Skeletal muscle satellite cell (primary cell): ENCODE results near the gene ATP10A.

ENCODE experiments used
- H3K27me3 ChIP-seq: 2 replicates; pipeline ENCODE4 v1.7.0; 2013; ENCODE audit warnings: low read length; ENCODE audit not compliant: control insufficient read depth, insufficient read depth
- H3K36me3 ChIP-seq: 2 replicates; pipeline ENCODE4 v1.7.0; 2013; ENCODE audit warnings: mild to moderate bottlenecking, control low read depth, low read length; ENCODE audit not compliant: insufficient read depth
- H3K4me1 ChIP-seq: 2 replicates; pipeline ENCODE4 v1.7.0; 2013; ENCODE audit warnings: low read length; ENCODE audit not compliant: control insufficient read depth, insufficient read depth
- H3K4me2 ChIP-seq: 2 replicates; pipeline ENCODE4 v1.7.0; 2013; ENCODE audit warnings: mild to moderate bottlenecking, low read length
- H3K4me3 ChIP-seq: 2 replicates; pipeline ENCODE4 v1.7.0; 2013; ENCODE audit warnings: low read length
- H3K9ac ChIP-seq: 2 replicates; pipeline ENCODE4 v1.7.0; 2013; ENCODE audit warnings: mild to moderate bottlenecking, low read depth, low read length, moderate library complexity
- H3K9me3 ChIP-seq: replicated peaks from 2 replicates; pipeline ENCODE4 v1.7.0; 2013; ENCODE audit warnings: mild to moderate bottlenecking, control low read depth, low read length

Gene ATP10A

GRCh38 chr15:25695875-25696760, 167.0 kb downstream of the ATP10A start:
- no peak overlapping the region for H3K4me3 ChIP-seq
- no peak overlapping the region for H3K9ac ChIP-seq
- H3K9me3 ChIP-seq = no peaks in the 10 kb centered on the region
- no peak overlapping the region for H3K4me2 ChIP-seq
- peaks cover 24% of the 10 kb centered on the region for H3K36me3 ChIP-seq
- peaks cover 12% of the 10 kb centered on the region for H3K4me1 ChIP-seq
- H3K27me3 ChIP-seq = no peaks in the 10 kb centered on the region

- Histone ChIP-seq H3K4me2 (no peak overlapping the region), H3K4me3 (no peak overlapping the region), H3K9ac (no peak overlapping the region), H3K4me1 (peaks cover 22% of the 10 kb centered on the region), H3K27me3 (no peaks in the 10 kb centered on the region), H3K9me3 (no peaks in the 10 kb centered on the region), H3K36me3 (peaks cover 20% of the 10 kb centered on the region)
Observed at GRCh38 chr15:25694823-25695312, 168.3 kb downstream of the ATP10A start.

- H3K4me2 ChIP-seq = no peak overlapping the region
- H3K9me3 ChIP-seq = no peaks in the 10 kb centered on the region
- no peak overlapping the region for H3K9ac ChIP-seq
- H3K36me3 ChIP-seq = peaks cover 20% of the 10 kb centered on the region
- no peaks in the 10 kb centered on the region for H3K27me3 ChIP-seq
- no peak overlapping the region for H3K4me3 ChIP-seq
- peaks cover 22% of the 10 kb centered on the region for H3K4me1 ChIP-seq
Observed at GRCh38 chr15:25694239-25694584, 168.9 kb downstream of the ATP10A start.

GRCh38 chr15:25693321-25694238, 169.5 kb downstream of the ATP10A start:
- Histone ChIP-seq H3K9ac (no peak overlapping the region), H3K27me3 (no peaks in the 10 kb centered on the region), H3K9me3 (no peaks in the 10 kb centered on the region), H3K4me2 (no peak overlapping the region), H3K4me3 (no peak overlapping the region), H3K4me1 (peaks cover 22% of the 10 kb centered on the region), H3K36me3 (peaks cover 20% of the 10 kb centered on the region)

GRCh38 chr15:25691544-25692430, 171.3 kb downstream of the ATP10A start:
- Histone ChIP-seq H3K27me3 (no peaks in the 10 kb centered on the region), H3K4me3 (peak overlapping the region; percentile 7), H3K4me2 (peak overlapping the region; percentile 65), H3K9me3 (no peaks in the 10 kb centered on the region), H3K4me1 (peaks cover 22% of the 10 kb centered on the region), H3K9ac (no peak overlapping the region), H3K36me3 (peaks cover 18% of the 10 kb centered on the region)

- H3K4me3 ChIP-seq = peak overlapping the region; percentile 25
- peaks cover 11% of the 10 kb centered on the region for H3K36me3 ChIP-seq
- H3K27me3 ChIP-seq = no peaks in the 10 kb centered on the region
- H3K4me1 ChIP-seq = peaks cover 22% of the 10 kb centered on the region
- no peaks in the 10 kb centered on the region for H3K9me3 ChIP-seq
- peak overlapping the region; percentile 65 for H3K4me2 ChIP-seq
- no peak overlapping the region for H3K9ac ChIP-seq
Observed at GRCh38 chr15:25690673-25691543, 172.2 kb downstream of the ATP10A start.

- H3K4me1 ChIP-seq = peaks cover 32% of the 10 kb centered on the region
- no peak overlapping the region for H3K9ac ChIP-seq
- no peaks in the 10 kb centered on the region for H3K27me3 ChIP-seq
- no peak overlapping the region for H3K4me2 ChIP-seq
- H3K4me3 ChIP-seq = no peak overlapping the region
- peaks cover 9% of the 10 kb centered on the region for H3K36me3 ChIP-seq
- H3K9me3 ChIP-seq = no peaks in the 10 kb centered on the region
Observed at GRCh38 chr15:25689592-25689991, 173.5 kb downstream of the ATP10A start.

- no peak overlapping the region for H3K4me2 ChIP-seq
- no peak overlapping the region for H3K9ac ChIP-seq
- H3K9me3 ChIP-seq = no peaks in the 10 kb centered on the region
- peaks cover 2% of the 10 kb centered on the region for H3K36me3 ChIP-seq
- peaks cover 38% of the 10 kb centered on the region for H3K4me1 ChIP-seq
- no peaks in the 10 kb centered on the region for H3K27me3 ChIP-seq
- H3K4me3 ChIP-seq = no peak overlapping the region
Observed at GRCh38 chr15:25688166-25688565, 175.0 kb downstream of the ATP10A start.

GRCh38 chr15:25687689-25688088, 175.4 kb downstream of the ATP10A start:
- H3K4me2 ChIP-seq = no peak overlapping the region
- no peaks in the 10 kb centered on the region for H3K27me3 ChIP-seq
- no peaks in the 10 kb centered on the region for H3K9me3 ChIP-seq
- H3K9ac ChIP-seq = no peak overlapping the region
- H3K4me1 ChIP-seq = peaks cover 38% of the 10 kb centered on the region
- peaks cover 6% of the 10 kb centered on the region for H3K36me3 ChIP-seq
- no peak overlapping the region for H3K4me3 ChIP-seq

- H3K36me3 ChIP-seq = peaks cover 6% of the 10 kb centered on the region
- H3K4me3 ChIP-seq = no peak overlapping the region
- H3K4me1 ChIP-seq = peaks cover 38% of the 10 kb centered on the region
- no peak overlapping the region for H3K9ac ChIP-seq
- no peak overlapping the region for H3K4me2 ChIP-seq
- H3K27me3 ChIP-seq = no peaks in the 10 kb centered on the region
- no peaks in the 10 kb centered on the region for H3K9me3 ChIP-seq
Observed at GRCh38 chr15:25687276-25687675, 175.9 kb downstream of the ATP10A start.
